ENCODE measurements around the gene PON2. TPM values are rescaled to one million over a fixed set of nuclear protein-coding genes. Genes with fewer than 3 reads are reported as not detected.

PON2 gene
- total and polyA plus RNA-seq, 10 of the 15 experiments (the other 5 are each of a cell fraction or from before 2014, with no cell fraction given): 22.9 to 127 (median 46.1) TPM

- no peak for TF ChIP-seq E2F8 (IDR thresholded peaks at IDR 0.05; ENCODE audit: low read depth, partially characterized antibody)
- TF ChIP-seq, protein P1, sequence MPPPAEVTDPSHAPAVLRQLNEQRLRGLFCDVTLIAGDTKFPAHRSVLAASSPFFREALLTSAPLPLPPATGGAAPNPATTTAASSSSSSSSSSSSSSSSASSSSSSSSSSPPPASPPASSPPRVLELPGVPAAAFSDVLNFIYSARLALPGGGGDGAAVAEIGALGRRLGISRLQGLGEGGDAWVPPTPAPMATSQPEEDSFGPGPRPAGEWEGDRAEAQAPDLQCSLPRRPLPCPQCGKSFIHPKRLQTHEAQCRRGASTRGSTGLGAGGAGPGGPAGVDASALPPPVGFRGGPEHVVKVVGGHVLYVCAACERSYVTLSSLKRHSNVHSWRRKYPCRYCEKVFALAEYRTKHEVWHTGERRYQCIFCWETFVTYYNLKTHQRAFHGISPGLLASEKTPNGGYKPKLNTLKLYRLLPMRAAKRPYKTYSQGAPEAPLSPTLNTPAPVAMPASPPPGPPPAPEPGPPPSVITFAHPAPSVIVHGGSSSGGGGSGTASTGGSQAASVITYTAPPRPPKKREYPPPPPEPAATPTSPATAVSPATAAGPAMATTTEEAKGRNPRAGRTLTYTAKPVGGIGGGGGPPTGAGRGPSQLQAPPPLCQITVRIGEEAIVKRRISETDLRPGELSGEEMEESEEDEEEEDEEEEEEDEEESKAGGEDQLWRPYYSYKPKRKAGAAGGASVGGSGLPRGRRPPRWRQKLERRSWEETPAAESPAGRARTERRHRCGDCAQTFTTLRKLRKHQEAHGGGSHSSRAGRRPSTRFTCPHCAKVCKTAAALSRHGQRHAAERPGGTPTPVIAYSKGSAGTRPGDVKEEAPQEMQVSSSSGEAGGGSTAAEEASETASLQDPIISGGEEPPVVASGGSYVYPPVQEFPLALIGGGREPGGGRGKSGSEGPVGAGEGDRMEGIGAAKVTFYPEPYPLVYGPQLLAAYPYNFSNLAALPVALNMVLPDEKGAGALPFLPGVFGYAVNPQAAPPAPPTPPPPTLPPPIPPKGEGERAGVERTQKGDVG (CRISPR knock-in tag; IDR thresholded peaks at IDR 0.05): no peak
- TF ChIP-seq CBFB (IDR thresholded peaks at IDR 0.05; ENCODE audit: low read depth): no peak
- TF ChIP-seq MEF2B (IDR thresholded peaks at IDR 0.05; ENCODE audit: partially characterized antibody, poor library complexity, severe bottlenecking): no peak
- TF ChIP-seq BHLHE40 (IDR thresholded peaks at IDR 0.05; ENCODE audit: borderline replicate concordance in 1 of 2, low read depth in 2 of 2, low read length in 1 of 2): no peak
- no peak for TF ChIP-seq SREBF1 (IDR thresholded peaks at IDR 0.05; ENCODE audit: low read length)
- no peak for TF ChIP-seq STAT3 (IDR thresholded peaks at IDR 0.05; ENCODE audit: low read depth, low read length)
Measured at GRCh38 chr7:95404316-95404865, 30.4 kb downstream of the PON2 start (continued).
